K562 (cell line): ENCODE data around the gene ZBTB25. TPM values are rescaled to one million over a fixed set of nuclear protein-coding genes. Genes with fewer than 3 reads are reported as not detected.

ENCODE experiments used
- ATAC-seq: fragments of 200-7000 bp; cut with Tn5 transposase; 3 replicates; pipeline ENCODE4 v1.9.1; 2020; ENCODE audit warnings: moderate library complexity
- BruUV-seq: library from RNA; stranded (reverse); fragments of 400-500 nt; replicated peaks from 2 replicates; lab custom pipeline; 2021; lab: Mats Ljungman, UMichigan
- CTCF ChIA-PET: fragments of 300-600 bp; formaldehyde crosslinking; extraction: SDS; loops from one replicate; lab custom pipeline; 2021; ENCODE audit warnings: low intra/inter-chr PET ratio; lab: Yijun Ruan, JAX
- POLR2A ChIA-PET: fragments of 300-600, 350-650 bp; sonication (Branson Sonifier 250); formaldehyde crosslinking; extraction: SDS; loops from one replicate; lab custom pipeline; 2021; ENCODE audit warnings: antibody characterized with exemption, inconsistent platforms; lab: Yijun Ruan, JAX
- DNase-seq, 4 experiments: peaks; one replicate each; pipeline versions ENCODE4 v3.0.0 to v3.0.0-alpha.2; 2011 to 2018; ENCODE audit warnings: low spot score in 3 of 4, mixed read lengths in 3 of 4; ENCODE audit errors: extremely low read depth in 1 of 4
- FAIRE-seq: peaks from 2 replicates; lab custom pipeline; 2011; peaks lifted over from hg19 to GRCh38; lab: Jason Lieb, UNC
- H2AFZ ChIP-seq: 2 replicates; pipeline ENCODE4 v1.6.0; 2011; ENCODE audit warnings: low read depth, low read length, control low read depth, inconsistent platforms
- H3K27ac ChIP-seq: fragments of 200-600 bp; 3 replicates; pipeline ENCODE4 v1.8.0; 2011; ENCODE audit warnings: low read depth, mild to moderate bottlenecking, control low read depth, inconsistent platforms, low read length, moderate library complexity, mixed read lengths; ENCODE audit errors: extremely low read depth
- H3K27me3 ChIP-seq, 2 experiments: fragments of 300-600 bp in 1 of 2; 2 replicates in 1 of 2; 3 replicates in 1 of 2; pipeline versions ENCODE4 v1.6.0 to v1.8.0; 2011; ENCODE audit warnings: inconsistent platforms in 2 of 2, low read length in 2 of 2, mild to moderate bottlenecking in 1 of 2, mixed read lengths in 1 of 2, moderate library complexity in 1 of 2; ENCODE audit not compliant: control insufficient read depth in 2 of 2, insufficient read depth in 2 of 2
- H3K36me3 ChIP-seq: fragments of 300-600 bp; 3 replicates; pipeline ENCODE4 v1.8.0; 2011; ENCODE audit warnings: mild to moderate bottlenecking, low read length, inconsistent platforms; ENCODE audit not compliant: control insufficient read depth, insufficient read depth
- H3K4me1 ChIP-seq, 2 experiments: fragments of 200-600 bp in 1 of 2; replicated peaks in 1 of 2; 2 replicates in 1 of 2; 3 replicates in 1 of 2; pipeline versions ENCODE4 v1.5.1 to v1.8.0; 2011; ENCODE audit warnings: inconsistent platforms in 2 of 2, low read length in 2 of 2, mild to moderate bottlenecking in 1 of 2, mixed read lengths in 1 of 2, moderate library complexity in 1 of 2; ENCODE audit not compliant: control insufficient read depth in 2 of 2, insufficient read depth in 2 of 2
- H3K4me2 ChIP-seq: 2 replicates; pipeline ENCODE4 v1.6.1; 2011; ENCODE audit warnings: low read length, control low read depth, inconsistent platforms, mixed read lengths; ENCODE audit not compliant: insufficient read depth
- H3K4me3 ChIP-seq: fragments of 200-600 bp; sonication (generic), shearing (Covaris generic); 2 replicates; pipeline ENCODE4 v1.5.1; 2016; ENCODE audit warnings: control low read depth, inconsistent platforms
- H3K79me2 ChIP-seq: fragments of 200-600 bp; 3 replicates; pipeline ENCODE4 v1.8.0; 2011; ENCODE audit warnings: low read length, inconsistent platforms; ENCODE audit not compliant: control insufficient read depth, insufficient read depth
- H3K9ac ChIP-seq, 2 experiments: 2 replicates each; pipeline versions ENCODE4 v1.6.0 to v1.6.1; 2011; ENCODE audit warnings: low read depth in 2 of 2, low read length in 2 of 2, control low read depth in 1 of 2, inconsistent platforms in 1 of 2, mild to moderate bottlenecking in 1 of 2, mixed read lengths in 1 of 2; ENCODE audit not compliant: insufficient read depth in 1 of 2
- H3K9me1 ChIP-seq: one replicate; pipeline ENCODE4 v1.6.0; 2011; ENCODE audit warnings: inconsistent platforms, mild to moderate bottlenecking, low read length, moderate library complexity; ENCODE audit not compliant: control insufficient read depth, insufficient read depth
- H3K9me3 ChIP-seq: replicated peaks from 2 replicates; pipeline ENCODE4 v1.5.1; 2011; ENCODE audit warnings: low read depth, low read length, inconsistent platforms; ENCODE audit not compliant: control insufficient read depth, insufficient read depth
- H4K20me1 ChIP-seq: replicated peaks from 2 replicates; pipeline ENCODE4 v1.6.1; 2011; ENCODE audit warnings: low read length, inconsistent platforms, mixed read lengths; ENCODE audit not compliant: control insufficient read depth, insufficient read depth
- CAMTA2 ChIP-seq: fragments of 250-450 bp; sonication (Bioruptor Pico); conservative IDR thresholded peaks from 2 replicates; pipeline ENCODE4 v1.5.1; 2022
- CEBPB ChIP-seq: fragments of 450-650 bp; IDR thresholded peaks from 2 replicates; pipeline ENCODE4 v1.6.1; 2016; ENCODE audit warnings: missing genetic modification characterization, missing compliant biosample characterization
- CEBPG ChIP-seq, 3 experiments: fragments of 200-800 bp in 1 of 3; sonication (Bioruptor generic) in 1 of 3; sonication (generic) in 1 of 3; formaldehyde crosslinking in 1 of 3; IDR thresholded peaks in 2 of 3; conservative IDR thresholded peaks in 1 of 3; 2 replicates each; pipeline versions ENCODE4 v1.6.1 to v1.8.0; 2016 to 2022; ENCODE audit warnings: missing compliant biosample characterization in 2 of 3, missing genetic modification characterization in 2 of 3, mild to moderate bottlenecking in 1 of 3, missing genetic modification reagents in 1 of 3
- ETV5 ChIP-seq: sonication (generic); formaldehyde crosslinking; IDR thresholded peaks from 2 replicates; pipeline ENCODE4 v1.4.0; 2020; ENCODE audit warnings: low read depth, mild to moderate bottlenecking, missing genetic modification reagents
- KDM4B ChIP-seq, 2 experiments: fragments of 450-650 bp in 1 of 2; sonication (generic) in 1 of 2; IDR thresholded peaks; 2 replicates each; pipeline ENCODE4 v1.6.1; 2016 to 2017; ENCODE audit warnings: borderline replicate concordance in 2 of 2, antibody characterized with exemption in 1 of 2, low read depth in 1 of 2, mild to moderate bottlenecking in 1 of 2
- NCOA4 ChIP-seq: fragments of 450-650 bp; IDR thresholded peaks from 2 replicates; pipeline ENCODE4 v1.6.1; 2018; ENCODE audit warnings: mild to moderate bottlenecking; ENCODE audit not compliant: partially characterized antibody
- RUNX1 ChIP-seq: sonication (generic); IDR thresholded peaks from 2 replicates; pipeline ENCODE4 v1.6.1; 2016; ENCODE audit warnings: antibody characterized with exemption, low read depth
- TCF15 ChIP-seq: fragments of 250-450 bp; sonication (Bioruptor Pico); IDR thresholded peaks from 2 replicates; pipeline ENCODE4 v1.8.0; 2022; ENCODE audit warnings: moderate library complexity, mild to moderate bottlenecking, inconsistent platforms
- TEAD1 ChIP-seq, 2 experiments: fragments of 450-650 bp in 1 of 2; sonication (generic) in 1 of 2; formaldehyde crosslinking; IDR thresholded peaks; 2 replicates each; pipeline versions ENCODE4 v1.4.0 to v1.8.0; 2020 to 2022; ENCODE audit warnings: mild to moderate bottlenecking in 2 of 2, missing genetic modification reagents in 1 of 2
- TGIF2 ChIP-seq: sonication (generic); formaldehyde crosslinking; IDR thresholded peaks from 2 replicates; pipeline ENCODE4 v1.8.1; 2022; ENCODE audit warnings: mild to moderate bottlenecking, missing genetic modification reagents, moderate library complexity
- TRIM25 ChIP-seq: fragments of 450-650 bp; IDR thresholded peaks from 2 replicates; pipeline ENCODE4 v1.7.0; 2016; ENCODE audit warnings: borderline replicate concordance
- ZBTB8A ChIP-seq: fragments of 450-650 bp; IDR thresholded peaks from 2 replicates; pipeline ENCODE4 v1.6.1; 2018; ENCODE audit warnings: mild to moderate bottlenecking, moderate library complexity; ENCODE audit not compliant: partially characterized antibody
- ZFP30 ChIP-seq: fragments of 250-450 bp; sonication (Bioruptor Pico); IDR thresholded peaks from 2 replicates; pipeline ENCODE4 v1.8.0; 2022; ENCODE audit warnings: moderate library complexity, mild to moderate bottlenecking, inconsistent platforms, borderline replicate concordance
- ZMIZ1 ChIP-seq, 2 experiments: fragments of 150-350 bp in 1 of 2; IDR thresholded peaks; 2 replicates each; pipeline ENCODE4 v1.6.1; 2012 to 2016; ENCODE audit warnings: low read depth in 2 of 2, low read length in 2 of 2, mild to moderate bottlenecking in 1 of 2, moderate library complexity in 1 of 2
- ZNF695 ChIP-seq: fragments of 450-650 bp; formaldehyde crosslinking; IDR thresholded peaks from 2 replicates; pipeline ENCODE4 v1.4.0; 2020; ENCODE audit warnings: mild to moderate bottlenecking, moderate library complexity
- ZNF696 ChIP-seq: fragments of 250-450 bp; sonication (Bioruptor Pico); conservative IDR thresholded peaks from 2 replicates; pipeline ENCODE4 v1.4.0; 2020; ENCODE audit warnings: mild to moderate bottlenecking, moderate library complexity
- WGBS: fragments of 100-300 bp; shearing (Covaris generic); methylation state at CpG from one replicate; pipeline ENCODE4 v1.1.6; 2016; ENCODE audit warnings: low coverage, mixed read lengths; ENCODE audit not compliant: insufficient coverage; ENCODE audit errors: missing lambda C conversion rate; 5-methylcytosine and 5-hydroxymethylcytosine counted together
- in situ Hi-C: fragments of 300-500 bp; cut with MboI; formaldehyde crosslinking; loops from 4 replicates; pipeline ENCODE4 v1.15.0; 2018; ENCODE audit warnings: inconsistent platforms, mixed read lengths
- intact Hi-C: fragments of 100-400 bp; cut with micrococcal nuclease; formaldehyde crosslinking; loops from 2 replicates; pipeline ENCODE4 v1.14.2; 2022
- polyA plus RNA-seq, 8 experiments: library from polyadenylated mRNA; depleted of rRNA in 4 of 8; stranded (reverse) in 5 of 8; unstranded in 3 of 8; fragments of >200 nt; fragmentation: Nextera tagmentation in 2 of 8; fragmentation: Illumina TruSeq in 1 of 8; extraction: Ambion mirVana in 2 of 8; extraction: Trizol in 1 of 8; gene quantifications; 2 replicates each; pipeline versions ENCODE4 v1.2.1 to v1.2.3, GENCODE V29; 2011 to 2014; ENCODE audit warnings: inconsistent platforms in 1 of 8, missing spikeins in 1 of 8
- total RNA-seq, 7 experiments: library from RNA; depleted of rRNA in 6 of 7; stranded (reverse); fragments of >200 nt in 6 of 7; fragmentation: Illumina TruSeq in 2 of 7; extraction: Trizol in 2 of 7; gene quantifications; 2 replicates each; pipeline versions ENCODE4 v1.2.1 to v1.2.3, GENCODE V29; 2011 to 2021; ENCODE audit warnings: low replicate concordance in 1 of 7

ZBTB25 gene
- total and polyA plus RNA-seq, 9 of the 15 experiments (the other 6 are each of a cell fraction or from before 2014, with no cell fraction given) = 0.61 to 3.9 (median 2.3) TPM

- Histone ChIP-seq H2AFZ (no peak overlapping the region), H3K79me2 (peaks cover 12% of the 10 kb centered on the region), H4K20me1 (no peaks in the 10 kb centered on the region), H3K4me2 (no peak overlapping the region), H3K36me3 (no peaks in the 10 kb centered on the region), H3K9me1 (no peaks in the 10 kb centered on the region), H3K9ac (no peak overlapping the region), H3K27me3 (no peaks in the 10 kb centered on the region), H3K4me3 (no peak overlapping the region), H3K4me1 (peaks cover 0 to 10% of the 10 kb centered on the region in 2 experiments; a peak in 2 of 5 replicates), H3K27ac (no peak overlapping the region), H3K9me3 (no peaks in the 10 kb centered on the region)
- CTCF ChIA-PET = no interaction called here
- ATAC-seq = no peak
- no peak for DNase-seq
- 50% methylated on average over 1 of the region's 1 CpG for WGBS
- FAIRE-seq = no peak
- POLR2A ChIA-PET = no interaction called here
- in situ Hi-C loops (no loop called here), intact Hi-C loops (no loop called here)
- no TSS peak for BruUV-seq
- TF ChIP-seq ZFP30 (CRISPR knock-in tag) = no peak
- no peak for TF ChIP-seq NCOA4
- TF ChIP-seq TGIF2 = no peak
- no peak for TF ChIP-seq ZBTB8A
- TF ChIP-seq RUNX1 = no peak
- TF ChIP-seq TRIM25 = no peak
- TF ChIP-seq TCF15 (CRISPR knock-in tag) = no peak
- no peak for TF ChIP-seq ETV5 (CRISPR knock-in tag)
- no peak for TF ChIP-seq CEBPB (tag)
- no peak for TF ChIP-seq TEAD1 (CRISPR knock-in tag; IDR thresholded peaks at IDR 0.05)
- TF ChIP-seq ZMIZ1 (IDR thresholded peaks at IDR 0.05; ENCODE audit: low read depth in 2 of 2, low read length in 2 of 2) = no peak
- TF ChIP-seq ZNF696 (CRISPR knock-in tag) = no peak
- no peak for TF ChIP-seq KDM4B (IDR thresholded peaks at IDR 0.05; ENCODE audit: borderline replicate concordance in 2 of 2, low read depth in 1 of 2)
- TF ChIP-seq ZNF695 = no peak
- no peak for TF ChIP-seq CAMTA2 (CRISPR knock-in tag)
- TF ChIP-seq CEBPG (CRISPR knock-in tag; IDR thresholded peaks at IDR 0.05) = no peak
- no peak for TF ChIP-seq CEBPG (tag; conservative IDR thresholded peaks at IDR 0.05 in 1 of 2, IDR thresholded peaks at IDR 0.05 in 1 of 2)
These were observed 11.4 kb upstream of the ZBTB25 start for GRCh38 chr14:64515053-64515452.
